Fibroblast of the aortic adventitia (primary cell): ENCODE measurements around the gene BPIFB6. TPM values are rescaled to one million over a fixed set of nuclear protein-coding genes. Genes with fewer than 3 reads are reported as not detected.

ENCODE experiments used
- DNase-seq: peaks from one replicate; pipeline ENCODE4 v3.0.0-alpha.2; 2010; ENCODE audit warnings: low read depth
- H3K4me3 ChIP-seq: 2 replicates; pipeline ENCODE4 v1.5.1; 2011; ENCODE audit warnings: low read depth, mild to moderate bottlenecking, control low read depth, low read length, moderate library complexity
- total RNA-seq: library from RNA; depleted of rRNA; stranded (reverse); fragments of >200 nt; gene quantifications from 2 replicates; pipeline ENCODE4 v1.2.3, GENCODE V29; 2012; ENCODE audit warnings: low replicate concordance
- TF ChIP-seq, protein P1 (sequence below): IDR thresholded peaks from 2 replicates; pipeline ENCODE4 v1.5.1; 2011; ENCODE audit warnings: mild to moderate bottlenecking, low read length, control low read depth, inconsistent platforms; ENCODE audit not compliant: insufficient read depth

Gene BPIFB6
- total RNA-seq, 1 donor: not detected

DNA sequence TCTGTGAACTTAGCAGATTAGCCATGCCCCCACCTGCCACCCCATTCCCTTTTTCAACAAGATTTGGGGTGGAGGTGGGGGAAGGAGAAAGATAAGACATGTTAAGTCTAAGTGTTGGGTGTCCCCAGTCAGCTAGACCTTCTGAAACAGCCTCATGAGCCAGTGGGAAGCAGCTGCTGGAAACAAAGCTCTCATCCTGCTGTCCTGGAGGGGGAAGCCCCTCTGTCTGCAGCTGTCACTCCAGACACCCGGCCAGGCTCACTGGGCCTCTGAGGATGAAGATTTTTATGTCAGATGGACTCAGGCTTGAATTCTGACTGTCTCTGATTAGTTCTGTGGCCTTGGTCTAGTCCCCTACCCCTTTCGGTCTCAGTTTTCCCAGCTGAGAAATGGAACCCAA lies 23.3 kb downstream of the BPIFB6 start:
- DNase-seq: no peak
- TF ChIP-seq, protein P1, sequence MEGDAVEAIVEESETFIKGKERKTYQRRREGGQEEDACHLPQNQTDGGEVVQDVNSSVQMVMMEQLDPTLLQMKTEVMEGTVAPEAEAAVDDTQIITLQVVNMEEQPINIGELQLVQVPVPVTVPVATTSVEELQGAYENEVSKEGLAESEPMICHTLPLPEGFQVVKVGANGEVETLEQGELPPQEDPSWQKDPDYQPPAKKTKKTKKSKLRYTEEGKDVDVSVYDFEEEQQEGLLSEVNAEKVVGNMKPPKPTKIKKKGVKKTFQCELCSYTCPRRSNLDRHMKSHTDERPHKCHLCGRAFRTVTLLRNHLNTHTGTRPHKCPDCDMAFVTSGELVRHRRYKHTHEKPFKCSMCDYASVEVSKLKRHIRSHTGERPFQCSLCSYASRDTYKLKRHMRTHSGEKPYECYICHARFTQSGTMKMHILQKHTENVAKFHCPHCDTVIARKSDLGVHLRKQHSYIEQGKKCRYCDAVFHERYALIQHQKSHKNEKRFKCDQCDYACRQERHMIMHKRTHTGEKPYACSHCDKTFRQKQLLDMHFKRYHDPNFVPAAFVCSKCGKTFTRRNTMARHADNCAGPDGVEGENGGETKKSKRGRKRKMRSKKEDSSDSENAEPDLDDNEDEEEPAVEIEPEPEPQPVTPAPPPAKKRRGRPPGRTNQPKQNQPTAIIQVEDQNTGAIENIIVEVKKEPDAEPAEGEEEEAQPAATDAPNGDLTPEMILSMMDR: no peak
- H3K4me3 ChIP-seq: no peak overlapping the region

GRCh38 chr20:33059136-33059535 lies 27.7 kb downstream of the BPIFB6 start:
- no peak for DNase-seq
- H3K4me3 ChIP-seq: no peak overlapping the region
- TF ChIP-seq, protein P1: no peak

- TF ChIP-seq, protein P1: no peak
- no peak overlapping the region for H3K4me3 ChIP-seq
- DNase-seq: no peak
Observed at GRCh38 chr20:33059741-33060390, 28.4 kb downstream of the BPIFB6 start.

DNA sequence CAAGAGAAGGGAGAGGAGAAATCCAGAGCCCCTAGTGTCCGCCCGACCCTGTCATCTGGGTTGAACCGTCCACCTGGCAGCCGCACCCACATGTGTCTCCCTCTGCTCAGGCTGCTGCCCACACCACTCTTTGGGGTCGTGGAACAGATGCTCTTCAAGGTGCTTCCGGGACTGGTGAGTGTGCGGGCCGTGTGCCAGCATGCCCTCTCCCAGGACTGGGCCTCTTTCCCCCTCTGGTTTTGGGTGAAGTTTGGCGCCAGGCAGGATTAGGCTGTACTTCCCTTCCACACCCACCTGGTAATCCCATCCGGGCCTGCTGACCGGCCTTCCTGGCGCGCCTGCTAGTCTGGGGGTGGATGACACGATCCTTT lies 30.2 kb downstream of the BPIFB6 start:
- TF ChIP-seq, protein P1: no peak
- no peak for DNase-seq
- no peak overlapping the region for H3K4me3 ChIP-seq

DNA sequence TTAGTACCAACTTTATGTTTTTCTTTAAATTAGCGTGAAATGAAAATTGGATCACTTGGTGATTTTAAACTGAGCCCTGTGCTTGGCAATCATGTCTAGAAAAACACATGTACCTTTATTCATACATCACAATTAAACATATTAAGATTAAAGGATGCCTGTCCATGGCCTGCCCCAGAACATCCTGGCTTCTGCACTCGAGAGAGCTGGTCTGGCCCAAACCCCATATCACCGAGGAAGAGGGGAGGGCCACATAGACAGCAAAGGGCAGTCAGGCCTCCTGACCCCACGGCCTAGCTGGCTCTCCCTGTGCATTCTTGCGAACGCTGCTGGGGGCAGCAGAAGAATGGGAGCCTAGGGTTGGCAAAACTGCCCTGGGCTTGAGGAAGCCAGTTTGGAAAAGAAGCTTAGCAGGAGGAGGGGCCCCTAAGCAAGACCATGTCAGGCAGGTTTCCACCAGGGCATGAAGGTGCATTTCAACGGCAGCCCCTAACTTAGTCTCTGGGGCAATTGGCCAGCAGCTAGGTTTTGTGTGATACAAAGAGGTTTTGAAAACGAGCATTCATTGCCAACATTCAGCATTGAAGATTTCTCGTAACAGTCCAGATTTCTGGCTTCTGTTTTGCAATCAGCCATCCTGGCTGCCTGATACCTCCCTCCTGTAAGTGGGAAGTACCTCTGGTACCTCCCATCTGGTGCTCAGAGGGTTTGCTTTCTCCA lies 30.8 kb downstream of the BPIFB6 start:
- DNase-seq: no peak
- TF ChIP-seq, protein P1: no peak
- H3K4me3 ChIP-seq: no peak overlapping the region

DNA sequence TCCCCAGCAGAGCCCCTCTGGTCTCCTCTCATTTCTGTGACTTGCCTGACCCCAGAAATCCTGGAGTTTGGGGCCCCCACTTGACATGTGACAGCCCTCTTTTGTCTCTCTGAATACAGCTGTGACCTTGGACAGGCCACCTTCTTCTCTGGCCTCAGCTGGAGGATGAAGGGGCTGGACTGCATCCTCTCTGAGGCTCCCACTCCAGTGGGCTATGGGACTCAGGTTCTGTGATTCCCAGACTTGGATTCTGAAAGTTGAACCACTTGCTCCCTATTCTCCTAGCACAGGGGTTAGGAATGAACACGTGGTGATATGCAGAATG lies 31.3 kb downstream of the BPIFB6 start:
- no peak for DNase-seq
- H3K4me3 ChIP-seq: no peak overlapping the region
- TF ChIP-seq, protein P1: no peak
